ENCODE measurements around the gene COL6A2. TPM values are rescaled to one million over a fixed set of nuclear protein-coding genes. Genes with fewer than 3 reads are reported as not detected.
"Not testable (repeated sequence)": the region's sequence is repeated elsewhere in the genome, so short reads cannot be mapped to it uniquely, and the experiment has no call there.

Gene COL6A2
- total RNA-seq, 1 experiment from 2014 or later, result 129 TPM

DNA sequence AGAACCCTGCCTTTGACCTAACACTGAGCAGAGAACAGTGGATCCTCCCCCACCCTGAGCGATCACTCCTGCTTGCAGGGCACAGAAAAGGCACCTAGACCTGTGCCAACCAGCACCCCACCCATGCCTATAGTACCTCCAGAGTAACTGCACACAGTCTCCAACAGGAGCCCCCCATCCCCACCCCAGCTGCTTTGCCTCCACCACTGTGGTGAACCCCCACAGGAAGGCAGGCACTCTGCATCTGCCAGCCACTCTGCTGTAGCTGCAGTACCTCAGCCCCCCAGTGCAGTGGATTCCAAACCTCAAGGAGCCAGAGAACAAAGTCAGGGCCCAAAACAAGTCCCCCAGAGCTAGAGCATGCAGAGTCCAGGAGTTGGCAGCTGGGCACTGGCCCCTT is 75.7 kb downstream of the COL6A2 start:
- Mint-ChIP-seq H3K27ac (peak overlapping the region in 1 of 3 experiments; percentile 8; a peak in 2 of 7 replicates), H3K9me3 (peaks cover 9 to 27% of the 10 kb centered on the region in 2 experiments; a peak in 4 of 5 replicates), H3K4me1 (peaks cover 0 to 7% of the 10 kb centered on the region in 2 experiments; a peak in 2 of 4 replicates), H3K4me3 (no peak overlapping the region), H3K27me3 (ENCODE audit: low read depth) (no peaks in the 10 kb centered on the region), H3K36me3 (ENCODE audit: insufficient read depth in 1 of 3, low read depth in 3 of 3) (peaks cover 9 to 28% (median 16%) of the 10 kb centered on the region in 3 experiments; a peak in 6 of 7 replicates)
- H3K23me2 ChIP-seq (ENCODE audit: insufficient read length, low read depth, low read length, poor library complexity, severe bottlenecking), result no peaks in the 10 kb centered on the region
- no peak overlapping the region for H3T11ph ChIP-seq (ENCODE audit: low read length)
- no peak overlapping the region for H3K9ac ChIP-seq (ENCODE audit: extremely low read depth, insufficient read length, low read length)
- H3K4me2 ChIP-seq (ENCODE audit: insufficient read depth, insufficient read length, low read length), result no peak overlapping the region
- H3K56ac ChIP-seq (ENCODE audit: insufficient read length, low read depth, low read length), result no peak overlapping the region
- H4K5ac ChIP-seq (ENCODE audit: insufficient read length, low read depth, low read length), result no peak overlapping the region
- no peak overlapping the region for H2AFZ ChIP-seq (ENCODE audit: low read length)
- no peak overlapping the region for H3K23ac ChIP-seq (ENCODE audit: insufficient read length, low read depth, low read length)
- no peak overlapping the region for H3K14ac ChIP-seq (ENCODE audit: insufficient read depth, low read length)
- no peaks in the 10 kb centered on the region; the same call in 1 of the 2 replicates for H3K79me2 ChIP-seq (ENCODE audit: insufficient read depth, low read length)
- no peaks in the 10 kb centered on the region for H3K9me3 ChIP-seq (ENCODE audit: control insufficient read depth, low read depth, low read length)
- no peak overlapping the region for H4K8ac ChIP-seq (replicated peaks; ENCODE audit: insufficient read length, low read depth, low read length)
- no CpG with 5 or more reads among the region's 1 CpG for WGBS (ENCODE audit: extremely low coverage, insufficient read length, low lambda C conversion rate)
- 0 out of 2 replicates have a peak, but pooled peaks cover 3% of the 10 kb centered on the region for H3K4me1 ChIP-seq (ENCODE audit: insufficient read depth, low read length)
- no peak overlapping the region for H2BK15ac ChIP-seq (ENCODE audit: low read depth, low read length)
- H4K91ac ChIP-seq (ENCODE audit: insufficient read length, low read depth, low read length), result no peak overlapping the region
- no peak overlapping the region for H3K4ac ChIP-seq (ENCODE audit: low read depth, low read length)
- no peaks in the 10 kb centered on the region for H4K20me1 ChIP-seq (ENCODE audit: control insufficient read depth, insufficient read depth, insufficient read length)
- H2BK5ac ChIP-seq (ENCODE audit: insufficient read length, low read length), result no peak overlapping the region
- no peak overlapping the region for H3K27ac ChIP-seq (ENCODE audit: insufficient read length, low read depth, low read length)
- no peak for DNase-seq
- H2BK20ac ChIP-seq (ENCODE audit: low read depth, low read length, poor library complexity, severe bottlenecking), result no peak overlapping the region
- no peak overlapping the region for H2BK120ac ChIP-seq (ENCODE audit: low read depth, low read length, poor library complexity, severe bottlenecking)
- peaks cover 6% of the 10 kb centered on the region for H3K79me1 ChIP-seq (ENCODE audit: insufficient read depth, low read depth, low read length, poor library complexity, severe bottlenecking)
- no peaks in the 10 kb centered on the region for H3K27me3 ChIP-seq (ENCODE audit: insufficient read depth, low read length)
- no peak overlapping the region for H3K18ac ChIP-seq (ENCODE audit: insufficient read length, low read depth, low read length)
- H2BK12ac ChIP-seq (ENCODE audit: insufficient read length, low read depth, low read length), result no peak overlapping the region
- TF ChIP-seq, protein P1, sequence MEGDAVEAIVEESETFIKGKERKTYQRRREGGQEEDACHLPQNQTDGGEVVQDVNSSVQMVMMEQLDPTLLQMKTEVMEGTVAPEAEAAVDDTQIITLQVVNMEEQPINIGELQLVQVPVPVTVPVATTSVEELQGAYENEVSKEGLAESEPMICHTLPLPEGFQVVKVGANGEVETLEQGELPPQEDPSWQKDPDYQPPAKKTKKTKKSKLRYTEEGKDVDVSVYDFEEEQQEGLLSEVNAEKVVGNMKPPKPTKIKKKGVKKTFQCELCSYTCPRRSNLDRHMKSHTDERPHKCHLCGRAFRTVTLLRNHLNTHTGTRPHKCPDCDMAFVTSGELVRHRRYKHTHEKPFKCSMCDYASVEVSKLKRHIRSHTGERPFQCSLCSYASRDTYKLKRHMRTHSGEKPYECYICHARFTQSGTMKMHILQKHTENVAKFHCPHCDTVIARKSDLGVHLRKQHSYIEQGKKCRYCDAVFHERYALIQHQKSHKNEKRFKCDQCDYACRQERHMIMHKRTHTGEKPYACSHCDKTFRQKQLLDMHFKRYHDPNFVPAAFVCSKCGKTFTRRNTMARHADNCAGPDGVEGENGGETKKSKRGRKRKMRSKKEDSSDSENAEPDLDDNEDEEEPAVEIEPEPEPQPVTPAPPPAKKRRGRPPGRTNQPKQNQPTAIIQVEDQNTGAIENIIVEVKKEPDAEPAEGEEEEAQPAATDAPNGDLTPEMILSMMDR (conservative IDR thresholded peaks at IDR 0.05), result no peak
- no peak overlapping the region for H2AK5ac ChIP-seq (ENCODE audit: insufficient read length, low read length)

DNA sequence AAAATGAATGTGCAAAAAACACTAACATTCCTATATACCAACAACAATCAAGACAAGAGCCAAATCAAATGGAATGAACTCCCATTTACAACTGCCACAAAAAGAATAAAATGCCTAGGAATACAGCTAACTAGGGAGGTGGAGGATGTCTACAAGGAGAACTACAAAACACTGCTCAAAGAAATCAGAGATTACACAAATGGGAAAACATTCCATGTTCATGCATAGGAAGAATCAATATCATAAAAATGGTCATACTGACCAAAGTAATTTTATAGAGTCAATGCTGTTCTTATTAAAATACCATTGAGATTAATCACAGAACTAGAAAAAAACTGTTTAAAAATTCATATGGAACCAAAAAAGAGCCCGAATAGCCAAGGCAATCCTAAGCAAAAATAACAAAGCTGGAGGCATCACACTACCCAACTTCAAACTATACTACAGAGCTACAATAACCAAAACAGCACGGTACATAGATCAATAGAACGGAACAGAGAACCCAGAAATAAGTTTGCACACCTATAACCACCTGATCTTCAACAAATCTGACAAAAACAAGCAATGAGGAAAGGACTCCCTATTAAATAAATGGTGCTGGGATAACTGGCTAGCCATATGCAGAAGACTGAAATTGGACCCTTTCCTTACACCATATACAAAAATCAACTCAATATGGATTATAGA is 78.7 kb downstream of the COL6A2 start:
- not testable (repeated sequence) for H3K27ac Mint-ChIP-seq; H3K4me3 Mint-ChIP-seq; H2BK120ac ChIP-seq (ENCODE audit: low read depth, low read length, poor library complexity, severe bottlenecking); H2AK5ac ChIP-seq (ENCODE audit: insufficient read length, low read length); H3K4me1 ChIP-seq (ENCODE audit: insufficient read depth, low read length); H3K4me2 ChIP-seq (ENCODE audit: insufficient read depth, insufficient read length, low read length); H3K23me2 ChIP-seq (ENCODE audit: insufficient read length, low read depth, low read length, poor library complexity, severe bottlenecking); H3K23ac ChIP-seq (ENCODE audit: insufficient read length, low read depth, low read length); H2BK12ac ChIP-seq (ENCODE audit: insufficient read length, low read depth, low read length); H3K79me2 ChIP-seq (ENCODE audit: insufficient read depth, low read length); H3K18ac ChIP-seq (ENCODE audit: insufficient read length, low read depth, low read length); H2BK5ac ChIP-seq (ENCODE audit: insufficient read length, low read length); H3K9me3 ChIP-seq (ENCODE audit: control insufficient read depth, low read depth, low read length); H3K9ac ChIP-seq (ENCODE audit: extremely low read depth, insufficient read length, low read length); H3K79me1 ChIP-seq (ENCODE audit: insufficient read depth, low read depth, low read length, poor library complexity, severe bottlenecking); H2AFZ ChIP-seq (ENCODE audit: low read length); H3K14ac ChIP-seq (ENCODE audit: insufficient read depth, low read length); H3K27me3 Mint-ChIP-seq (ENCODE audit: low read depth); H3K4ac ChIP-seq (ENCODE audit: low read depth, low read length); DNase-seq; H3K27ac ChIP-seq (ENCODE audit: insufficient read length, low read depth, low read length); H4K5ac ChIP-seq (ENCODE audit: insufficient read length, low read depth, low read length); H3K56ac ChIP-seq (ENCODE audit: insufficient read length, low read depth, low read length); H3K27me3 ChIP-seq (ENCODE audit: insufficient read depth, low read length); H3T11ph ChIP-seq (ENCODE audit: low read length); H2BK20ac ChIP-seq (ENCODE audit: low read depth, low read length, poor library complexity, severe bottlenecking); H4K8ac ChIP-seq (replicated peaks; ENCODE audit: insufficient read length, low read depth, low read length); H4K20me1 ChIP-seq (ENCODE audit: control insufficient read depth, insufficient read depth, insufficient read length); H2BK15ac ChIP-seq (ENCODE audit: low read depth, low read length); H4K91ac ChIP-seq (ENCODE audit: insufficient read length, low read depth, low read length)
- Mint-ChIP-seq H3K4me1 (peaks cover 8 to 17% of the 10 kb centered on the region in 2 experiments), H3K36me3 (ENCODE audit: insufficient read depth in 1 of 3, low read depth in 3 of 3) (peaks cover 7 to 28% (median 16%) of the 10 kb centered on the region in 3 experiments; a peak in 6 of 7 replicates), H3K9me3 (peaks cover 9 to 25% of the 10 kb centered on the region in 2 experiments; a peak in 4 of 5 replicates)
- no CpG with 5 or more reads among the region's 3 CpGs for WGBS (ENCODE audit: extremely low coverage, insufficient read length, low lambda C conversion rate)

Data from H9 (cell line).